NCI-H524 treated with DMSO at 0.1 percent for 48 hours (cell line): ENCODE measurements around the gene FAM118A.
"Not testable (repeated sequence)": the region's sequence is repeated elsewhere in the genome, so short reads cannot be mapped to it uniquely, and the experiment has no call there.

Experiments used
- DNase-seq: peaks from one replicate; lab custom pipeline; 2025; lab: John Stamatoyannopoulos, UW

Gene FAM118A

GRCh38 chr22:45281010-45281409 lies 28.7 kb upstream of the FAM118A start:
- no peak for DNase-seq

- no peak for DNase-seq
Measured at GRCh38 chr22:45284705-45285262, 24.9 kb upstream of the FAM118A start, which contains the start of gene UPK3A. Gene UPK3A, plus strand, starts transcription at chr22:45284949. Its CDS starts 65 bp downstream, at chr22:45285014.

- no peak for DNase-seq
Measured at GRCh38 chr22:45285263-45286058, 24.3 kb upstream of the FAM118A start.

GRCh38 chr22:45286854-45287551 lies 22.7 kb upstream of the FAM118A start:
- DNase-seq = no peak

- peak; percentile 62 for DNase-seq
Measured at GRCh38 chr22:45290410-45290936, 19.3 kb upstream of the FAM118A start.

GRCh38 chr22:45291061-45291930 lies 18.4 kb upstream of the FAM118A start:
- no peak for DNase-seq

GRCh38 chr22:45291931-45292290 lies 17.8 kb upstream of the FAM118A start:
- DNase-seq = no peak

- no peak for DNase-seq
Measured at GRCh38 chr22:45292731-45293442, 16.8 kb upstream of the FAM118A start.

- no peak for DNase-seq
Measured at GRCh38 chr22:45294030-45294429, 15.7 kb upstream of the FAM118A start.

GRCh38 chr22:45295004-45295403 lies 14.7 kb upstream of the FAM118A start:
- not testable (repeated sequence) for DNase-seq

GRCh38 chr22:45295492-45295891 lies 14.2 kb upstream of the FAM118A start:
- no peak for DNase-seq

GRCh38 chr22:45296628-45297297 lies 13.0 kb upstream of the FAM118A start:
- DNase-seq = no peak

GRCh38 chr22:45298934-45299505 lies 10.7 kb upstream of the FAM118A start:
- no peak for DNase-seq

GRCh38 chr22:45302751-45303150 lies 7.0 kb upstream of the FAM118A start:
- DNase-seq = no peak

GRCh38 chr22:45303181-45303580 lies 6.6 kb upstream of the FAM118A start:
- DNase-seq = no peak

- no peak for DNase-seq
Measured at GRCh38 chr22:45304971-45305370, 4.8 kb upstream of the FAM118A start.

GRCh38 chr22:45305456-45306075 lies 4.2 kb upstream of the FAM118A start:
- DNase-seq = no peak

- no peak for DNase-seq
Measured at GRCh38 chr22:45306139-45306538, 3.6 kb upstream of the FAM118A start.

- DNase-seq = no peak
Measured at GRCh38 chr22:45308391-45308956, 1.3 kb upstream of the FAM118A start.
